Nucleus accumbens (tissue), 56 donors: Measurements from ENCODE around the gene CSGALNACT2.
"Not testable (repeated sequence)": the region's sequence is repeated elsewhere in the genome, so short reads cannot be mapped to it uniquely, and the experiment has no call there.

Experiments
- DNase-seq, 56 donors: peaks; one replicate each; lab custom pipeline; 2025; lab: John Stamatoyannopoulos, UW

The CSGALNACT2 gene

GRCh38 chr10:43211030-43211429, 72.8 kb downstream of the CSGALNACT2 start:
- DNase-seq, result peak in 1 of 56 donors; percentile 18

GRCh38 chr10:43211431-43212042, 73.3 kb downstream of the CSGALNACT2 start:
- no peak for DNase-seq

- peak in 2 of 56 donors; percentile 20 to 42 for DNase-seq
These were observed 73.9 kb downstream of the CSGALNACT2 start for GRCh38 chr10:43212043-43212721.

- DNase-seq, result no peak
These were observed 76.1 kb downstream of the CSGALNACT2 start for GRCh38 chr10:43214071-43214955.

- peak in 23 of 56 donors; percentile 15 to 56 (median 37) for DNase-seq
These were observed 76.8 kb downstream of the CSGALNACT2 start for GRCh38 chr10:43214956-43215561.

GRCh38 chr10:43215758-43216455, 77.7 kb downstream of the CSGALNACT2 start:
- peak in 5 of 56 donors; percentile 25 to 43 (median 33) for DNase-seq

- DNase-seq, result no peak
These were observed 78.8 kb downstream of the CSGALNACT2 start for GRCh38 chr10:43216931-43217562.

GRCh38 chr10:43217563-43218205, 79.4 kb downstream of the CSGALNACT2 start:
- DNase-seq, result no peak

- DNase-seq, result peak in 38 of 56 donors; percentile 18 to 76 (median 50)
These were observed 80.1 kb downstream of the CSGALNACT2 start for GRCh38 chr10:43218206-43218950.

GRCh38 chr10:43218951-43219837, 80.9 kb downstream of the CSGALNACT2 start:
- peak in 3 of 56 donors; percentile 40 to 65 (median 56) for DNase-seq

GRCh38 chr10:43219848-43220247, 81.6 kb downstream of the CSGALNACT2 start:
- DNase-seq, result no peak

GRCh38 chr10:43220251-43220650, 82.0 kb downstream of the CSGALNACT2 start:
- DNase-seq, result not testable (repeated sequence)

- DNase-seq, result no peak
These were observed 82.6 kb downstream of the CSGALNACT2 start for GRCh38 chr10:43220657-43221418.

GRCh38 chr10:43221419-43222209, 83.4 kb downstream of the CSGALNACT2 start:
- no peak for DNase-seq

- DNase-seq, result no peak
These were observed 84.0 kb downstream of the CSGALNACT2 start for GRCh38 chr10:43222210-43222720.
